ENCODE results near the gene PITRM1. TPM values are rescaled to one million over a fixed set of nuclear protein-coding genes. Genes with fewer than 3 reads are reported as not detected.

PITRM1 gene
- total RNA-seq, 4 donors from 2014 or later, result 67.6 to 107 (median 74.0) TPM

- ATAC-seq (ENCODE audit: low FRiP score) (no peak), DNase-seq (ENCODE audit: low spot score) (no peak)
- TF ChIP-seq CTCF (IDR thresholded peaks at IDR 0.05), result no peak
Observed at GRCh38 chr10:3100093-3100792, 72.3 kb downstream of the PITRM1 start.

- no peak for DNase-seq (ENCODE audit: low spot score)
- peak; percentile 74 for ATAC-seq (ENCODE audit: low FRiP score)
Observed at GRCh38 chr10:3099291-3100092, 73.1 kb downstream of the PITRM1 start.

GRCh38 chr10:3098689-3099088 is 73.9 kb downstream of the PITRM1 start:
- ATAC-seq (ENCODE audit: low FRiP score) (no peak), DNase-seq (ENCODE audit: low spot score) (no peak)
- TF ChIP-seq CTCF (IDR thresholded peaks at IDR 0.05), result no peak

More at GRCh38 chr10:3099291-3100092, 73.1 kb downstream of the PITRM1 start:
- TF ChIP-seq CTCF (IDR thresholded peaks at IDR 0.05), result no peak

- ATAC-seq (ENCODE audit: low FRiP score) (no peak), DNase-seq (ENCODE audit: low spot score) (no peak)
- TF ChIP-seq CTCF (IDR thresholded peaks at IDR 0.05), result no peak
Observed at GRCh38 chr10:3097160-3097559, 75.4 kb downstream of the PITRM1 start.

GRCh38 chr10:3096149-3096548 is 76.4 kb downstream of the PITRM1 start:
- DNase-seq (ENCODE audit: low spot score) (no peak), ATAC-seq (ENCODE audit: low FRiP score) (no peak)
- TF ChIP-seq CTCF (IDR thresholded peaks at IDR 0.05), result no peak

- no peak for TF ChIP-seq CTCF (IDR thresholded peaks at IDR 0.05)
- DNase-seq (ENCODE audit: low spot score), result no peak
Observed at GRCh38 chr10:3095373-3096139, 77.0 kb downstream of the PITRM1 start.

More at GRCh38 chr10:3095373-3096139, 77.0 kb downstream of the PITRM1 start:
- peak; percentile 77 for ATAC-seq (ENCODE audit: low FRiP score)

Data from omental fat pad (tissue), 4 donors.